ENCODE measurements around the gene TENM4.

DNA sequence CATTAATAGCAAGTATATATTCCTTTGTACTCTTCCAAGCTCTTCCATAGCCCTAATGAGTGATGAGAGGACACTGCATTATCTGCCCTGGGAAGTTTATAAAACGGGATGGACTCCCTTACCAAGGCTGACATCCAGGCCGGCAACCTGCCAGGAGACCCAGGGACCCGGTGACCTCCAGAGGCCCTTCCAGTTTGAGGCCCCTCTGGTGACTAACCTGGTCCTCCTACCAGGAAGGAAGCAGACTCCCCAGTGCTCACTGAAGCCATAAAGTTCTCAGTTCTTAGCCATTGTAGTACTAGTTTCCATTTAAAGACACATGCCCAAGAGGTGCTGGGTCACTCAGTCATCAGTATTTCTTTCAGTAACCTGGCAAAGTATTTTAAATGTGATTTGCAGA is 345.4 kb downstream of the TENM4 start:
- TF ChIP-seq, protein P1, sequence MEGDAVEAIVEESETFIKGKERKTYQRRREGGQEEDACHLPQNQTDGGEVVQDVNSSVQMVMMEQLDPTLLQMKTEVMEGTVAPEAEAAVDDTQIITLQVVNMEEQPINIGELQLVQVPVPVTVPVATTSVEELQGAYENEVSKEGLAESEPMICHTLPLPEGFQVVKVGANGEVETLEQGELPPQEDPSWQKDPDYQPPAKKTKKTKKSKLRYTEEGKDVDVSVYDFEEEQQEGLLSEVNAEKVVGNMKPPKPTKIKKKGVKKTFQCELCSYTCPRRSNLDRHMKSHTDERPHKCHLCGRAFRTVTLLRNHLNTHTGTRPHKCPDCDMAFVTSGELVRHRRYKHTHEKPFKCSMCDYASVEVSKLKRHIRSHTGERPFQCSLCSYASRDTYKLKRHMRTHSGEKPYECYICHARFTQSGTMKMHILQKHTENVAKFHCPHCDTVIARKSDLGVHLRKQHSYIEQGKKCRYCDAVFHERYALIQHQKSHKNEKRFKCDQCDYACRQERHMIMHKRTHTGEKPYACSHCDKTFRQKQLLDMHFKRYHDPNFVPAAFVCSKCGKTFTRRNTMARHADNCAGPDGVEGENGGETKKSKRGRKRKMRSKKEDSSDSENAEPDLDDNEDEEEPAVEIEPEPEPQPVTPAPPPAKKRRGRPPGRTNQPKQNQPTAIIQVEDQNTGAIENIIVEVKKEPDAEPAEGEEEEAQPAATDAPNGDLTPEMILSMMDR (IDR thresholded peaks at IDR 0.05): no peak
- TF ChIP-seq POLR2A (IDR thresholded peaks at IDR 0.05): no peak
